ENCODE data around the gene TTC39A.
"Not testable (repeated sequence)": the region's sequence is repeated elsewhere in the genome, so short reads cannot be mapped to it uniquely, and the experiment has no call there.

TTC39A gene

DNA sequence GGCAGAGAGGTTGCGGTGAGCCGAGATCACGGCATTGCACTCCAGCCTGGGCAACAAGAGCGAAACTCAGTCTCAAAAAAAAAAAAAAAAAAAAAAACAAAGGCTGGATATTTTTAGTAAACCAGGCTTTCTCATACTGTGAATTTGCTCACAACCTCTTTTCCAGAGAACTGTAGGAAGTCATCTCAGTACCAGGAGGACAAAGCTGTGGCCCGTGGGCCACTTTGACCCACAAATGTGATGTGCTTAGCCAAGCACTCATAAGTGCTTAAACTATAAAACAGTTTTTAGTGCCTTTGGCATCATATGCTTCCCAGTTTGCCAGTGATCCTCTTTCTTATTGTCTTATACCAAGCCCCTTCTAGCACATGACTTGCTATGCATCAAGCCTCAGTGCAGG, 47.8 kb downstream of the TTC39A start:
- no peak for DNase-seq (ENCODE audit: low read depth)
- no peak overlapping the region for H3K4me3 ChIP-seq (ENCODE audit: low read depth, low read length)

DNA sequence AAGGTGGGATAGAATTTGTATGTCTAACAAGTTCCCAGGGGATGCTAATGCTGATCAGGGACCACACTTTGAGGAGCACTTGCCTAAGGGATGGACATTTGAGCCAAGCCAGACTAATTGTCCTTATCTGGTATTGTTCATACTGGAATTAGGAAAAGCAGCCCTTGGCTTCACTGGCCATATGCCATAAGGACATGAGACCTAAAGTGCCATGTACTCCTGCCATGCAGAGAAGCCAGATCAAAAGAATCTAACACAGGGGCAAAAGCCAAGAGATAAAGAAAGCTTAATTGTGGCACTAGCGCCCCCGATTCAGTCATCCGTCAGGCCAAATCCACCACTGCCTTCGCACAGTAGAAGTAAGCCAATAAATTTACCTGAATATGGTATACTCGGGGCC, 48.6 kb downstream of the TTC39A start:
- no peak for DNase-seq (ENCODE audit: low read depth)
- no peak overlapping the region for H3K4me3 ChIP-seq (ENCODE audit: low read depth, low read length)

- DNase-seq (ENCODE audit: low read depth): no peak
- no peak overlapping the region for H3K4me3 ChIP-seq (ENCODE audit: low read depth, low read length)
These were observed 49.9 kb downstream of the TTC39A start for GRCh38 chr1:51280321-51280978.

GRCh38 chr1:51276286-51276685, 54.1 kb downstream of the TTC39A start:
- DNase-seq (ENCODE audit: low read depth): no peak
- no peak overlapping the region for H3K4me3 ChIP-seq (ENCODE audit: low read depth, low read length)

GRCh38 chr1:51274676-51275075, 55.7 kb downstream of the TTC39A start:
- DNase-seq (ENCODE audit: low read depth): no peak
- H3K4me3 ChIP-seq (ENCODE audit: low read depth, low read length): no peak overlapping the region

GRCh38 chr1:51272916-51273315, 57.4 kb downstream of the TTC39A start:
- DNase-seq (ENCODE audit: low read depth): no peak
- no peak overlapping the region for H3K4me3 ChIP-seq (ENCODE audit: low read depth, low read length)

DNA sequence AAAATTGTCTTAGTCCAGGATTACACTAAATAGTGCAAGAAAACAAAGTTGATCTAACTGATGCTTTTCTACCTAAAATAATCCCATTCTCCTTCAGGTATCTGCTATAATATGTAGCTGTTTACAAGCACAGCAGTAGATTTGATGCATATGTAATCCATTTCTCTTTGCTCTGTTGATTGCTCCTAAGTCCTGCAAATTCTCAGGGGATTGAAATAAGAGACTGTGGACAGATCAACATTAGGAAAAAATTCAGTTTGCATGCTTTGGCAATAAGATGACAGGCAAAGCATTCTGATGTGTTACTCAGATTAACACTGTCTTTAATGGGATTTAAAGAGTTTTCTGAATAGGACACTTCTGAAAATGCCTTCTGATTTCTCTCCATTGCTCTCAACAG, 59.6 kb downstream of the TTC39A start:
- peak; percentile 22 for DNase-seq (ENCODE audit: low read depth)

GRCh38 chr1:51268634-51269033, 61.7 kb downstream of the TTC39A start:
- DNase-seq (ENCODE audit: low read depth): no peak

More for the DNA sequence above, 59.6 kb downstream of the TTC39A start:
- H3K4me3 ChIP-seq (ENCODE audit: low read depth, low read length): no peak overlapping the region

DNA sequence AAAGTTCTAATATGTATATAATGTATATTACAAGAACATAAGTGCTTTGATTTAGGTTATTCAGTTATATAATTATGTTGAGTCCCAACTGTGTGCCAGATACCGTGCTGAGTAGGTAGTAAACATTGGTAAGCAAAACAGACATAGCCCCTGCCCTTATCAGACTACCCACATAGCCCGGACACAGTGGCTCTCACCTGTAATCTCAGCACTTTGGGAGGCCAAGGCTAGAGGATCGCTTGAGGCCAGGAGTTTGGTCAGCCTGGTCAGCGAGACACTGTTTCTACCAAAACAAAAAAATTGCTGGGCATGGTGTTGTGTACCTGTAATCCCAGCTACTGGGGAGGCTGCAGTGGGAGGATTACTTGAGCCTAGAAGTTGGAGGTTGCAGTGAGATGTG, 63.6 kb downstream of the TTC39A start:
- no peak overlapping the region for H3K4me3 ChIP-seq (ENCODE audit: low read depth, low read length)
- no peak for DNase-seq (ENCODE audit: low read depth)

More at GRCh38 chr1:51268634-51269033, 61.7 kb downstream of the TTC39A start:
- H3K4me3 ChIP-seq (ENCODE audit: low read depth, low read length): no peak overlapping the region

- H3K4me3 ChIP-seq (ENCODE audit: low read depth, low read length): no peak overlapping the region
- no peak for DNase-seq (ENCODE audit: low read depth)
These were observed 64.2 kb downstream of the TTC39A start for GRCh38 chr1:51266181-51266580.

GRCh38 chr1:51265618-51266017, 64.7 kb downstream of the TTC39A start:
- no peak overlapping the region for H3K4me3 ChIP-seq (ENCODE audit: low read depth, low read length)
- no peak for DNase-seq (ENCODE audit: low read depth)

GRCh38 chr1:51264451-51264850, 65.9 kb downstream of the TTC39A start:
- H3K4me3 ChIP-seq (ENCODE audit: low read depth, low read length): no peak overlapping the region

DNA sequence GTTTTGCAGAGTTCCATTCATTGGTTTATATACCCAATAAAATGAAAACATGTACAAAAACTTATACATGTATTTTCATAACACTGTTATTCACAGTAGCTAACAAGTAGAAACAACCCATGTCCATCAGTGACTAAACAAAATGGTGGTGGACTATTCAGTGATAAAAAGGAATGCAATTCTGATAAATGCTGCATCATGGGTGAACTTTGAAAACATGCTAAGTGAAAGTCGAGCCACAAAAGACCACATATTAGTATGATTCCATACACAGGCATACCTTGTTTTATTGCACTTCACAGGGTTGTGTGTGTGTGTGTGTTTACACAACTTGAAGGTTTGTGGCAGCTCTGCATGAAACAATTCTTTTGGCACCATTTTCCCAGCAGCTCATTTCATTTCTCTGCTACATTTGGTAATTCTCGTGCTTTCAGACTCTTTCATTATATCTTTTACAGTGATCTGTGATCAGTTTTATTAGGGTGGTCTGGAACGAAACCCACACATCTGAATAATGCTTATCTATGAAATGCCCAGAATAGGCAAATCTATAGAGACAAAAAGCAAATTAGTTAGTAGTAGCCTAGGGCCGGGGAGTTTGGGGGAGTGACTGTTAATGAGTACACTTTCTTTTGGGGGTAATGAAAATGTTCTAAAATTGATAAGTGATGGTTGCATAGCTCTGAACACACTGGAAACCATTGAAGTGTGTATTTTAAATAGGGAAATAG, 67.0 kb downstream of the TTC39A start:
- DNase-seq (ENCODE audit: low read depth): no peak

More at GRCh38 chr1:51264451-51264850, 65.9 kb downstream of the TTC39A start:
- DNase-seq (ENCODE audit: low read depth): peak; percentile 78

DNA sequence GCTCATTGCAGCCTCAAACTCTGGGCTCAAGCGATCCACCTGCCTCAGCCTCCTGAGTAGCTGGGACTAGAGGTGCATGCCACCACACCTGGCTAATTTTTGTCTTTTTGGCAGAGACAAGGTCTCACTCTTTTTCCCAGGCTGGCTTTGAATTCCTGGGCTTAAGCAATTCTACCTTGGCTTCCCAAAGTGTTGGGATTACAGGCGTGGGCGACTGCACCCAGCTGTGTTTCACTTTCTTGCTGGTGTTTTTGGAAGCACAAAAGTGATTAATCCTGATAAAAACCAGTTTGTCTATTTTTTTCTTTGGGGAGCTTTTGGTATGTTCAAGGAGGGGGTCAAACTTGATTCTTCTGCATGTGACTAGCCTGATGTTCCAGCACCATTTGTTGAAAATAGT, 75.0 kb downstream of the TTC39A start:
- no peak for DNase-seq (ENCODE audit: low read depth)
- H3K4me3 ChIP-seq (ENCODE audit: low read depth, low read length): no peak overlapping the region

More for the DNA sequence above, 67.0 kb downstream of the TTC39A start:
- H3K4me3 ChIP-seq (ENCODE audit: low read depth, low read length): no peak overlapping the region

- DNase-seq (ENCODE audit: low read depth): no peak
- H3K4me3 ChIP-seq (ENCODE audit: low read depth, low read length): no peak overlapping the region
These were observed 76.7 kb downstream of the TTC39A start for GRCh38 chr1:51253691-51254090.

- H3K4me3 ChIP-seq (ENCODE audit: low read depth, low read length): no peak overlapping the region
- DNase-seq (ENCODE audit: low read depth): no peak
These were observed 78.0 kb downstream of the TTC39A start for GRCh38 chr1:51252366-51252765.

DNA sequence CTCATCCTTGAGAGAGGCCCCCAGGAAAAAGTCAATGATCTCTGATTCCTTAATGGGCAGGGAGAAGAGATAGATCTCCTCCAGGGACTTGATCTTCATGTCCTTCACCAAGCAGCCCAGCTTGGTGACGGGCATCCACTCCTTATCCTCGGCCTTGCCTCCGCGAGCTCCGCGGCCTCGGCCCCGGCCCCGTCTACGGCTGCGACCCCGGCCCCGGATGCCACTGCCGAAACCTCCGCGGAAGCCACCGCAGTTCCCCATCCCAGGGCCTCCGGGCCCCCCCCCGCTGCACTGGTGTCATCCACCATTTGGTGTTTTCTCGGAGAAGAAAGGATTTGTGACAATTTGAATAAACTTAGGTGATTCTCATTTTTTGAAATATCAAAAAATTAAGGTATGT, 79.2 kb downstream of the TTC39A start:
- H3K4me3 ChIP-seq (ENCODE audit: low read depth, low read length); DNase-seq (ENCODE audit: low read depth): not testable (repeated sequence)

DNA sequence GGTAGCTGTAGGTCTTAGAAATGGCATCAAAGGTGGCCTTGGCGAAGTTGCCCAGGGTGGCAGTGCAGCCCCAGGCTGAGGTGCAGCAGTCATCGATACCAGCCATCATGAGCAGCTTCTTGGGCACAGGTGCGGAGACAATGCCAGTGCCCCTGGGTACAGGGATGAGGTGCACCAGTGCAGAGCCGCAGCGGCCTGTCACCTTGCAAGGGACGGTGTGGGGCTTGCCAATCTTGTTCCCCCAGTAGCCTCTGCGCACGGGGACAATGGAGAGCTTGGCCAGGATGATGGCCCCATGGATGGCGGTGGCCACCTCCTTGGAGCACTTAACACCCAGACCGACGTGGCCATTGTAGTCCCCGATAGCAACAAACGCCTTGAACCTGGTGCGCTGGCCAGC, 79.6 kb downstream of the TTC39A start:
- DNase-seq (ENCODE audit: low read depth); H3K4me3 ChIP-seq (ENCODE audit: low read depth, low read length): not testable (repeated sequence)

DNA sequence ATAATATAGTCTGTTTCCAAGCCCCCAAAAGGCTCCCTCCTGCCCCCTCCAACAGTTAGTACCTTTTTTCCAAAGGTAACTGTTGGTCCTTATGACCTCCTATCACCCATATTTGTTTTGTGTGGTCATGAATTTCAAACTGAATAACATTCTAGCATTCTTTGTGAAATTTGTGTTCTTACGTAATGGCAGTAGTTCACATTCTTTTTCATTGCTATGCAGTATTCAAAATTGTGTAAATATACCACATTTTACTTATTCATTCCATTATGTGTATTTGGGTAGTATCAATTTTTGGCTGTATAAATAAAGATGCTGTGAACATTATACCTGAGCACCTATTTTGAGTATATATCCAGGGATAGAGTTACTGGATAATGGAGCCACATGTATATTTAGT, 80.9 kb downstream of the TTC39A start:
- H3K4me3 ChIP-seq (ENCODE audit: low read depth, low read length): no peak overlapping the region
- DNase-seq (ENCODE audit: low read depth): no peak

GRCh38 chr1:51247499-51247898, 82.9 kb downstream of the TTC39A start:
- DNase-seq (ENCODE audit: low read depth): no peak
- H3K4me3 ChIP-seq (ENCODE audit: low read depth, low read length): no peak overlapping the region

DNA sequence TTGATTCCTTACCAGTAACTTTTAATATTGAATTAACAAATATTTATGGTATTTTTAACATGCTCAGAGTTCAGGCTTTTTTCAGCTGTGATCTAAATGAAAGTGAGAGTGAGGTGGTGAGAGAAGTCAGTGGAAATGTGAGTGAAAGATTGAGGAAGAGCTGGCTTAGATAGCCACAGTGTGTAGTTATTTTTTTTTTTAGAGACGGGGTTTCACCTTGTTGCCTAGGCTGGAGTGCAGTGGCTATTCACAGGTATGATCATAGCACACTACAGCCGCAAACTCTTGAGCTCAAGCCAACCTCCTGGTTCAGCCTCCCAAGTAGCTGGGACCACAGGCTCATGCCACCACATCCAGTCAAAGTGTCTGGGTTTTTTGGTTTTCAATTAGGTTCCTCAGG, 83.3 kb downstream of the TTC39A start:
- DNase-seq (ENCODE audit: low read depth): no peak

More for the DNA sequence above, 83.3 kb downstream of the TTC39A start:
- H3K4me3 ChIP-seq (ENCODE audit: low read depth, low read length): no peak overlapping the region

Measured in skeletal muscle cell (primary cell).